Breast epithelium (tissue), 3 donors: ENCODE results near the gene OR10J1.

Source experiments
- CTCF ChIP-seq, 3 donors: fragments of 450-650 bp; IDR thresholded peaks; one replicate each; pipeline ENCODE4 v1.5.1; 2016 to 2017; ENCODE audit warnings: antibody characterized with exemption in 3 of 3, mild to moderate bottlenecking in 3 of 3, moderate library complexity in 3 of 3
- POLR2A ChIP-seq: fragments of 450-650 bp; IDR thresholded peaks from one replicate; pipeline ENCODE4 v1.6.1; 2016; ENCODE audit warnings: antibody characterized with exemption, mild to moderate bottlenecking, moderate library complexity
- POLR2AphosphoS5 ChIP-seq, 3 donors: sonication (generic); formaldehyde crosslinking; IDR thresholded peaks; one replicate each; pipeline ENCODE4 v1.6.1; 2017; ENCODE audit warnings: antibody characterized with exemption in 3 of 3

- TF ChIP-seq CTCF (IDR thresholded peaks at IDR 0.05) (no peak), POLR2A (no peak), POLR2AphosphoS5 (IDR thresholded peaks at IDR 0.05) (no peak)
These were observed 17.7 kb upstream of the OR10J1 start for GRCh38 chr1:159421821-159422220.
